Ovary (tissue), 3 donors: Measurements from ENCODE around the gene COMMD4.

Source experiments
- POLR2A ChIP-seq: fragments of 450-650 bp; IDR thresholded peaks from one replicate; pipeline ENCODE4 v1.6.1; 2017; ENCODE audit warnings: antibody characterized with exemption, mild to moderate bottlenecking, moderate library complexity
- TF ChIP-seq, protein P1 (sequence below), 3 donors: fragments of 450-650 bp in 2 of 3; fragments of 200-600 bp in 1 of 3; IDR thresholded peaks; one replicate each; pipeline versions ENCODE4 v1.5.1 to v1.8.0; 2016 to 2022; ENCODE audit warnings: antibody characterized with exemption in 3 of 3, mild to moderate bottlenecking in 1 of 3
- donor health status: DM: no; HTN: no; CAD: no.

DNA sequence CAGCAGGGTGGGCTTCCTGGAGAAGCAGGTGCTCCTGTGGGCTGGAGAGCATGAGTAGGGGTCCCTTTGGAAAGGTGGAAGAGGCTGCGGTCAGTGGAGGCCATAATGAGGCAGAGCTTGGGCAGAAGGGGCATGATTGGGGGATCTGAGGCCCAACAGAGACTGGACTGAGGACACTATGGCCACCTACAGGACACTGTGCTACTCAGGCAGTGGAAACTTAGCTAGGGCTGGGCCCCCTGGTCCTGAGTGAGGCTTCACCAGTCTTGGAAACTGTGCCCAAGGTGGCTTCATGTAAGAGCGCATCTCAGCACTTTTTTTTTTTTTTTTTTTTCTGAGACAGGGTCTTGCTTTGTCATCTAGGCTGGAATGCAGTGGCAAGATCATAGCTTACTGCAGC lies 6.3 kb upstream of the COMMD4 start:
- TF ChIP-seq, protein P1, sequence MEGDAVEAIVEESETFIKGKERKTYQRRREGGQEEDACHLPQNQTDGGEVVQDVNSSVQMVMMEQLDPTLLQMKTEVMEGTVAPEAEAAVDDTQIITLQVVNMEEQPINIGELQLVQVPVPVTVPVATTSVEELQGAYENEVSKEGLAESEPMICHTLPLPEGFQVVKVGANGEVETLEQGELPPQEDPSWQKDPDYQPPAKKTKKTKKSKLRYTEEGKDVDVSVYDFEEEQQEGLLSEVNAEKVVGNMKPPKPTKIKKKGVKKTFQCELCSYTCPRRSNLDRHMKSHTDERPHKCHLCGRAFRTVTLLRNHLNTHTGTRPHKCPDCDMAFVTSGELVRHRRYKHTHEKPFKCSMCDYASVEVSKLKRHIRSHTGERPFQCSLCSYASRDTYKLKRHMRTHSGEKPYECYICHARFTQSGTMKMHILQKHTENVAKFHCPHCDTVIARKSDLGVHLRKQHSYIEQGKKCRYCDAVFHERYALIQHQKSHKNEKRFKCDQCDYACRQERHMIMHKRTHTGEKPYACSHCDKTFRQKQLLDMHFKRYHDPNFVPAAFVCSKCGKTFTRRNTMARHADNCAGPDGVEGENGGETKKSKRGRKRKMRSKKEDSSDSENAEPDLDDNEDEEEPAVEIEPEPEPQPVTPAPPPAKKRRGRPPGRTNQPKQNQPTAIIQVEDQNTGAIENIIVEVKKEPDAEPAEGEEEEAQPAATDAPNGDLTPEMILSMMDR (IDR thresholded peaks at IDR 0.05), result no peak
- no peak for TF ChIP-seq POLR2A
